ENCODE data around the gene C19orf44.

DNA sequence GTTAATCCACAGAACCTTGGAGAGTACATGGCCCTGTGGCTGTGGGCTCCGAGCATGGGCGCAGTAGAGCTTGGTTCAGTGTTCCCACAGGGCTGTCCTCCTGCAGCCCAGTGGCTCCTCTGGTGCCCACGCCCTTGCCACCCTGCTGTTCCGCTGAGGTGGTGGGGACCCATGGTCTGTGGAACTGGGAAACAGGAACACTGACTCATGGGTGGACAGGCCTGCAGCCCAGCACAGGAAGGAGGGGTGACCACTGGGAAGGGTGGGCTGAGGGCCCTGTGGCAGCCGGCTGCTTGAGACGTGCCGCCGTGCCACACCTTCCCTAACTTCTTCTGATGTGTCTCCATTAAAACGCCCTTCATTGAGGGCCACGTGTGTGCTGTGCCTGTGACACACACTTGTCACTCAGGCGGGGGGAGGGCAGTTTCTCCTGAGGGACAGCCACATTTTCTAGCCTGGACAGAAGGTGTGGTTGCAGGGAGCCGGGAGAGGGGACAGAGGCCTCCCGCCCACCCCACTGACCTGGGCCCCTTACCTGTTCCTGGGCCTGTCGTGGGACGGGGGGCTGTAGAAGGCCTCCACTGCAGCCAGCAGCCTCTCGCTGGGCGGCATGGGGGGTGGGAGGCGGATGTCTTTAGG is 24.9 kb downstream of the C19orf44 start:
- TF ChIP-seq BHLHE40 (IDR thresholded peaks at IDR 0.05; ENCODE audit: borderline replicate concordance) (no peak), SUZ12 (IDR thresholded peaks at IDR 0.05) (no peak), L3MBTL2 (conservative IDR thresholded peaks at IDR 0.05) (no peak), LEF1 (IDR thresholded peaks at IDR 0.05; ENCODE audit: borderline replicate concordance) (no peak), TARDBP (IDR thresholded peaks at IDR 0.05) (no peak), FOXM1 (IDR thresholded peaks at IDR 0.05; ENCODE audit: borderline replicate concordance) (no peak), NFRKB (IDR thresholded peaks at IDR 0.05) (no peak), ARNT (IDR thresholded peaks at IDR 0.05) (no peak), FOXK2 (IDR thresholded peaks at IDR 0.05) (no peak), HDGF (IDR thresholded peaks at IDR 0.05; ENCODE audit: borderline replicate concordance) (no peak), ZNF384 (IDR thresholded peaks at IDR 0.05) (no peak), SP1 (IDR thresholded peaks at IDR 0.05) (no peak), CTBP1 (IDR thresholded peaks at IDR 0.05; ENCODE audit: borderline replicate concordance) (no peak)
